GM12878 (cell line): ENCODE results near the gene C9orf153. TPM values are rescaled to one million over a fixed set of nuclear protein-coding genes. Genes with fewer than 3 reads are reported as not detected.

Experiments
- ATAC-seq: fragments of 200-7000 bp; cut with Tn5 transposase; 3 replicates; pipeline ENCODE4 v1.9.1; 2020; ENCODE audit warnings: mild to moderate bottlenecking, moderate library complexity
- BruUV-seq: library from RNA; stranded (reverse); fragments of 400-500 nt; replicated peaks from 2 replicates; lab custom pipeline; 2021; lab: Mats Ljungman, UMichigan
- CTCF ChIA-PET: fragments of 300-600 bp; sonication (Branson Sonifier 250); formaldehyde crosslinking; extraction: SDS; loops from one replicate; lab custom pipeline; 2021; ENCODE audit warnings: inconsistent platforms; lab: Yijun Ruan, JAX
- POLR2A ChIA-PET: fragments of 350-600 bp; formaldehyde crosslinking; extraction: SDS; loops from one replicate; lab custom pipeline; 2021; ENCODE audit warnings: inconsistent platforms; lab: Charles Lee
- RAD21 ChIA-PET: fragments of 300-600 bp; sonication (Branson Sonifier 250); formaldehyde crosslinking; loops from one replicate; lab custom pipeline; 2023; ENCODE audit warnings: antibody characterized with exemption; ENCODE audit not compliant: unreplicated experiment; lab: Charles Lee
- SMC1A ChIA-PET: fragments of 300-600 bp; sonication (Branson Sonifier 250); formaldehyde crosslinking; loops from one replicate; lab custom pipeline; 2023; ENCODE audit not compliant: unreplicated experiment, uncharacterized antibody; lab: Charles Lee
- DNase-seq: peaks from one replicate; pipeline ENCODE4 v3.0.0-alpha.2; 2011; ENCODE audit warnings: low read depth, low spot score
- FAIRE-seq: peaks from 3 replicates; lab custom pipeline; 2011; peaks lifted over from hg19 to GRCh38; lab: Jason Lieb, UNC
- H2AFZ ChIP-seq: 2 replicates; pipeline ENCODE4 v1.6.0; 2011; ENCODE audit warnings: low read depth, low read length, control low read depth; ENCODE audit not compliant: control insufficient read depth
- H3K27ac ChIP-seq: 2 replicates; pipeline ENCODE4 v1.5.1; 2011; ENCODE audit warnings: control low read depth; ENCODE audit not compliant: control insufficient read depth, insufficient read depth
- H3K27me3 ChIP-seq, 2 experiments: replicated peaks in 1 of 2; 2 replicates each; pipeline versions ENCODE4 v1.6.0 to v1.6.1; 2011; ENCODE audit warnings: low read length in 1 of 2; ENCODE audit not compliant: control insufficient read depth in 2 of 2, insufficient read depth in 2 of 2
- H3K36me3 ChIP-seq, 2 experiments: 2 replicates each; pipeline ENCODE4 v1.5.1; 2011; ENCODE audit warnings: low read length in 1 of 2; ENCODE audit not compliant: control insufficient read depth in 2 of 2, insufficient read depth in 2 of 2
- H3K4me1 ChIP-seq: 2 replicates; pipeline ENCODE4 v1.6.1; 2011; ENCODE audit warnings: mild to moderate bottlenecking, low read length, moderate library complexity, mixed read lengths; ENCODE audit not compliant: control insufficient read depth, insufficient read depth
- H3K4me2 ChIP-seq: 2 replicates; pipeline ENCODE4 v1.6.0; 2011; ENCODE audit warnings: control low read depth; ENCODE audit not compliant: control insufficient read depth, insufficient read depth
- H3K4me3 ChIP-seq: fragments of 200-600 bp; sonication (generic); 2 replicates; pipeline ENCODE4 v1.5.1; 2016
- H3K79me2 ChIP-seq: 2 replicates; pipeline ENCODE4 v1.6.0; 2011; ENCODE audit warnings: low read length; ENCODE audit not compliant: control insufficient read depth, insufficient read depth
- H3K9ac ChIP-seq: 2 replicates; pipeline ENCODE4 v1.8.0; 2011; ENCODE audit warnings: low read length, control low read depth, mixed read lengths; ENCODE audit not compliant: control insufficient read depth, insufficient read depth
- H3K9me3 ChIP-seq: replicated peaks from 3 replicates; pipeline ENCODE4 v1.5.1; 2011; ENCODE audit warnings: mild to moderate bottlenecking, low read length; ENCODE audit not compliant: control insufficient read depth, insufficient read depth
- H4K20me1 ChIP-seq: 2 replicates; pipeline ENCODE4 v1.6.0; 2011; ENCODE audit not compliant: control insufficient read depth, insufficient read depth
- CBFB ChIP-seq: IDR thresholded peaks from 2 replicates; pipeline ENCODE4 v1.6.1; 2016; ENCODE audit warnings: antibody characterized with exemption, low read depth
- DPF2 ChIP-seq: fragments of 450-650 bp; IDR thresholded peaks from 2 replicates; pipeline ENCODE4 v1.6.1; 2017; ENCODE audit warnings: mild to moderate bottlenecking
- ESRRA ChIP-seq: IDR thresholded peaks from 2 replicates; pipeline ENCODE4 v1.6.1; 2012; ENCODE audit warnings: mild to moderate bottlenecking, low read length, improper control_type of control experiment
- ETV6 ChIP-seq, 2 experiments: fragments of 450-650 bp in 1 of 2; IDR thresholded peaks in 1 of 2; conservative IDR thresholded peaks in 1 of 2; 2 replicates each; pipeline ENCODE4 v1.6.1; 2014; ENCODE audit warnings: antibody characterized with exemption in 1 of 2, borderline replicate concordance in 1 of 2, low read depth in 1 of 2, mild to moderate bottlenecking in 1 of 2, moderate library complexity in 1 of 2
- IKZF1 ChIP-seq: fragments of 450-650 bp; conservative IDR thresholded peaks from 2 replicates; pipeline ENCODE4 v1.6.1; 2017; ENCODE audit warnings: antibody characterized with exemption, mild to moderate bottlenecking
- KAT2A ChIP-seq: conservative IDR thresholded peaks from 2 replicates; pipeline ENCODE4 v1.6.1; 2011; ENCODE audit warnings: low read depth, low read length; ENCODE audit not compliant: control insufficient read depth
- MEF2A ChIP-seq: IDR thresholded peaks from 2 replicates; pipeline ENCODE4 v1.6.1; 2011; ENCODE audit warnings: low read depth, mild to moderate bottlenecking, low read length, moderate library complexity; ENCODE audit not compliant: insufficient read depth
- MTA2 ChIP-seq: fragments of 450-650 bp; IDR thresholded peaks from 2 replicates; pipeline ENCODE4 v1.6.1; 2016; ENCODE audit warnings: low read depth, mild to moderate bottlenecking, moderate library complexity
- MTA3 ChIP-seq: IDR thresholded peaks from 2 replicates; pipeline ENCODE4 v1.6.1; 2012; ENCODE audit warnings: low read length, inconsistent platforms, borderline replicate concordance
- NFYB ChIP-seq: IDR thresholded peaks from 2 replicates; pipeline ENCODE4 v1.6.1; 2011; ENCODE audit warnings: low read depth, mild to moderate bottlenecking, low read length, improper control_type of control experiment, moderate library complexity; ENCODE audit not compliant: insufficient read depth
- SP1 ChIP-seq: IDR thresholded peaks from one replicate; pipeline ENCODE4 v1.6.1; 2011; ENCODE audit warnings: low read depth, low read length
- SREBF2 ChIP-seq: IDR thresholded peaks from 2 replicates; pipeline ENCODE4 v1.6.1; 2012; ENCODE audit warnings: mild to moderate bottlenecking, low read length
- TARDBP ChIP-seq: IDR thresholded peaks from 2 replicates; pipeline ENCODE4 v1.6.1; 2016; ENCODE audit warnings: borderline replicate concordance
- TCF12 ChIP-seq: IDR thresholded peaks from 2 replicates; pipeline ENCODE4 v1.6.1; 2011; ENCODE audit warnings: low read depth, mild to moderate bottlenecking, low read length
- ZNF384 ChIP-seq: IDR thresholded peaks from 2 replicates; pipeline ENCODE4 v1.6.1; 2012; ENCODE audit warnings: low read depth, mild to moderate bottlenecking, low read length, improper control_type of control experiment, borderline replicate concordance
- ZSCAN29 ChIP-seq: fragments of 450-650 bp; IDR thresholded peaks from 2 replicates; pipeline ENCODE4 v1.6.1; 2017; ENCODE audit warnings: mild to moderate bottlenecking, moderate library complexity
- WGBS: methylation state at CpG from one replicate; pipeline ENCODE4 v1.1.6; 2016; ENCODE audit warnings: low lambda C conversion rate; ENCODE audit not compliant: insufficient replicate concordance, insufficient coverage; ENCODE audit errors: missing lambda C conversion rate; 5-methylcytosine and 5-hydroxymethylcytosine counted together
- in situ Hi-C: fragments of 300-500 bp; cut with MboI; formaldehyde crosslinking; loops from 9 replicates; pipeline ENCODE4 v1.14.3; 2018; ENCODE audit warnings: mixed read lengths
- intact Hi-C: fragments of 100-400 bp; cut with micrococcal nuclease; formaldehyde crosslinking; loops from one replicate; pipeline ENCODE4 v1.14.2; 2022; ENCODE audit not compliant: unreplicated experiment
- polyA plus RNA-seq, 11 experiments: library from polyadenylated mRNA; depleted of rRNA in 4 of 11; unstranded in 6 of 11; stranded (reverse) in 5 of 11; fragments of >200 nt; fragmentation: Nextera tagmentation in 4 of 11; fragmentation: Illumina TruSeq in 1 of 11; extraction: Ambion mirVana in 4 of 11; extraction: Trizol in 1 of 11; gene quantifications; 1 replicate in 1 of 11; 2 replicates in 10 of 11; pipeline versions ENCODE4 v1.2.1 to v1.2.3, GENCODE V29; 2011 to 2016; ENCODE audit warnings: inconsistent platforms in 2 of 11, missing spikeins in 2 of 11, low read depth in 1 of 11
- total RNA-seq, 4 experiments: library from RNA; depleted of rRNA in 3 of 4; stranded (reverse); fragments of >200 nt in 3 of 4; fragmentation: Illumina TruSeq in 1 of 4; extraction: Trizol in 1 of 4; gene quantifications; 2 replicates each; pipeline versions ENCODE4 v1.2.1 to v1.2.3, GENCODE V29; 2013 to 2021
- TF ChIP-seq, protein P1 (sequence below): fragments of 450-650 bp; IDR thresholded peaks from 2 replicates; pipeline ENCODE4 v1.6.1; 2014; ENCODE audit warnings: mild to moderate bottlenecking

Gene C9orf153
- total and polyA plus RNA-seq, 10 of the 15 experiments (the other 5 are each of a cell fraction or from before 2014, with no cell fraction given): 0.03 to 1.2 (median 0.18) TPM; not detected in 1

DNA sequence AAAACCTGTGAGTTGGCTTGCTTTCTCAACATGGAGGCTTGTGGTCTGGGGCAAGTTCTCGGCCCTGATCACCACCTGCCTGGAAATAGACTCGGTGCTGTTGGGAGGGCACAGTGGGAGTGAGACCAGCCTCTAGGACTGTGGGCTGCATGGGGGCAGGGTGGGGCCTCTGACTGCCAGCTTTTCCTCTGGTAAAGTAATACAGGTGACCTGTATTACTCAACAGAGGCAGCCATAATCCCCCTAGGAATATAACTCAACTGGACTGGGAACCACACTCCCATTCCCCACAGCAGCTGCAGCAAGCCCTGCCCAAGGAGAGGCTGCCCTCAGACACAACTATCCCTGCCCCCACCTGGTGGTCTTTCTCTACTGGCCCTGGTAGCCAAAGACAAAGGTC, 72.8 kb downstream of the C9orf153 start:
- no peaks in the 10 kb centered on the region; the same call in 2 of the 3 replicates for H3K9me3 ChIP-seq
- CTCF ChIA-PET: interaction anchor here (1.1 kb wide), 1 partner anchor 16 kb away, joined by 5 read pairs; no protein-coding TSS in a partner anchor

More for the DNA sequence above, 72.8 kb downstream of the C9orf153 start:
- ATAC-seq (no peak), DNase-seq (no peak), FAIRE-seq (no peak)
- TF ChIP-seq TARDBP (no peak), DPF2 (no peak), MEF2A (no peak), ETV6 (conservative IDR thresholded peaks at IDR 0.05 in 1 of 2, IDR thresholded peaks at IDR 0.05 in 1 of 2; ENCODE audit: borderline replicate concordance in 1 of 2, low read depth in 1 of 2) (no peak), CBFB (no peak), NFYB (no peak), SP1 (no peak), SREBF2 (no peak), ESRRA (no peak), ZSCAN29 (no peak), IKZF1 (no peak), MTA3 (no peak), TCF12 (no peak), MTA2 (no peak), KAT2A (no peak), ZNF384 (no peak)
- TF ChIP-seq, protein P1, sequence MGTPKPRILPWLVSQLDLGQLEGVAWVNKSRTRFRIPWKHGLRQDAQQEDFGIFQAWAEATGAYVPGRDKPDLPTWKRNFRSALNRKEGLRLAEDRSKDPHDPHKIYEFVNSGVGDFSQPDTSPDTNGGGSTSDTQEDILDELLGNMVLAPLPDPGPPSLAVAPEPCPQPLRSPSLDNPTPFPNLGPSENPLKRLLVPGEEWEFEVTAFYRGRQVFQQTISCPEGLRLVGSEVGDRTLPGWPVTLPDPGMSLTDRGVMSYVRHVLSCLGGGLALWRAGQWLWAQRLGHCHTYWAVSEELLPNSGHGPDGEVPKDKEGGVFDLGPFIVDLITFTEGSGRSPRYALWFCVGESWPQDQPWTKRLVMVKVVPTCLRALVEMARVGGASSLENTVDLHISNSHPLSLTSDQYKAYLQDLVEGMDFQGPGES: no peak
- Histone ChIP-seq H3K4me1 (no peaks in the 10 kb centered on the region), H3K4me3 (no peak overlapping the region), H3K27ac (no peak overlapping the region), H3K4me2 (no peak overlapping the region), H3K9ac (no peak overlapping the region), H3K27me3 (no peaks in the 10 kb centered on the region), H2AFZ (no peak overlapping the region), H3K36me3 (no peaks in the 10 kb centered on the region), H3K79me2 (no peaks in the 10 kb centered on the region), H4K20me1 (no peaks in the 10 kb centered on the region)
- no TSS peak for BruUV-seq
- POLR2A ChIA-PET: no interaction called here
- SMC1A ChIA-PET: interaction anchor here (0.6 to 1.2 kb wide), 2 partner anchors 16 to 1645 kb away, joined by 3 read pairs; no protein-coding TSS in a partner anchor
- intact Hi-C loops: no loop called here
- in situ Hi-C loops: no loop called here
- RAD21 ChIA-PET: no interaction called here
- WGBS: 0% methylated on average over 2 of the region's 2 CpGs
